NAMALWA (cell line): Measurements from ENCODE around the gene SCAI.
"Not testable (repeated sequence)": the region's sequence is repeated elsewhere in the genome, so short reads cannot be mapped to it uniquely, and the experiment has no call there.

Experiments used
- DNase-seq: peaks from one replicate; pipeline ENCODE4 v3.0.0-alpha.2; 2015; ENCODE audit warnings: low spot score

SCAI gene

DNA sequence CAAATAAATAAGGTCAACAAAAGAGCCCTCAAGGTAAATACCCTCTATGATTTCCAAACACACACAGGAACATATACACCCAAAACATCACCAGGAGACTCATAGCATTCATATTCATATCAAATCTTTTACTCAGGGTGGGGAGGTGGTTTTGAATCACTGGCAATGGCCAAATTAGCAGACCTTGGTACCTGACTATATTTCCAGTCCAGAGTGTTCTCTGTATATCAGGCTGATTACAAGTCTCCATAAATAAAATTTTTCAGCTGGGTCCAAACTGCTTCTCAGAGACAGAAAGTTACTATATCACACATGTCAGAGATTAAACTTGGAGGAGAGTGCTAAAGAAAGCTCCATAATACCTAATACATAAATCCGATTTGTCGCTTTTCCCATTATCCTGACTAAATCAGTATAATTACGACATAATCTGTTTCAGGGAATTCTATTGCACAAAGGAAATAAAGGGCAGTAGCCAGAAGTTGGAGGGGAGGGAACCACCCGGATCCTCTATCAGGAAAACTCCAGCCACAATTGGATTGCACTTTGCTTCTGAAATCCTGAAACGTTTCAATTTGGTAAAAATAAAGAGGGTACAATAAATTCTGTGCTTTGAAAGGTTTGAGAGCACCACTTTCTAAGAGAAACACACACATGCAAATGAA is 195.5 kb downstream of the SCAI start:
- DNase-seq = no peak

DNA sequence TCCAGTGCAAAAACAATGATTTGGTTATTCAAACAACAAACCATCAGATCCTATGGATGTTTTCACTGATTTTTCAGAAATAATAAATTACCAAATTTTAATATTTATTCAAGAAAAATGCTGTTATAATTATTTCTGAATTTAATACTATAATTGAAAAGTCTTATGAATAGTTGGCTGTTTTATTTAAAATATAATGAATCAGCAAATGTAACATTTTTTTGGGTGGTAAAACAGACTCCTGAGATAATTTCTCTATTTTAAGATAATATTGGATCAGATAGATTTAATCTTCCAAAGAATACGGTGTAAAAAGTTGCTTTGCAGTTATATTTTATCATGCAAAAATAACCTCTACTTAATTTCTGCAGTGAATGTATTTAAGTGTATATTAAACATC is 197.2 kb downstream of the SCAI start:
- no peak for DNase-seq

DNA sequence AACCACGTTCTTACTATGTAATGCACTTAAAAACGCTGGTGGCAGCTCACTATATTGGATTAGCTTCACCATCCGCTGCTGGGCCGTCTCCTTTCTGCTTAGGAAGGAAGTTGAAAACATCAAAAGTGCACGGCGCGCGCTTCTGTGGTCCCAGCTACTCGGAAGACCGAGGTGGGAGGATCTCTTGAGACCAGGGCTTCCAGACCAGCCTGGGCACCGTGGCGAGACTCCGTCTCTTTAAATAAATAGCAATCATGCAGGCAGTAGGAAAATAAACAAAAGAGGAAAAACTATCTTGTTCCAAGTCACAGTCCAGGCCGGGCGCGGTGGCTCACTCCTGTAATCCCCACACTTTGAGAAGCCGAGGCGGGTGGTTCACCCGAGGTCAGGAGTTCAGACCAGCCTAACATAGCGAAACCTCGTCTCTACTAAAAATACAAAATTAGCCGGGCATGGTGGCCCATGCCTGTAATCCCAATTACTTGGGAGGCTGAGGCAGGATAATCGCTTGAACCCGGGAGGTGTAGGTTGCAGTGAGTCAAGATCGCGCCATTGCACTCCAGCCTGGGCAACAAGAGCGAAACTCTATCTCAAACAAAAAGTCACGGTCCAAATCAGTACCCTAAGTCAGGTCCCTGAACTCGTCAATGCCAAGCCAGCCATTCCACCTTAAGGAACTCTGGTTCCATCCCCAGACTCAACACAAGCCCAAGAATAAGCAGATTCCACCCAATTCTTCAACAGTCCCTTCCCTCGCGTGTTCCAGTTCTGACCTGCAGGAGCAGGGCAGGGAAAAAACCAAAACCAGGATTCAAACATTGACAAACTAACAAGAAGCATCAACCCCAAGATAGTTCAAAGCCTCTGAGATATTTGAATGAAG is 201.4 kb downstream of the SCAI start:
- peak; percentile 79 for DNase-seq

DNA sequence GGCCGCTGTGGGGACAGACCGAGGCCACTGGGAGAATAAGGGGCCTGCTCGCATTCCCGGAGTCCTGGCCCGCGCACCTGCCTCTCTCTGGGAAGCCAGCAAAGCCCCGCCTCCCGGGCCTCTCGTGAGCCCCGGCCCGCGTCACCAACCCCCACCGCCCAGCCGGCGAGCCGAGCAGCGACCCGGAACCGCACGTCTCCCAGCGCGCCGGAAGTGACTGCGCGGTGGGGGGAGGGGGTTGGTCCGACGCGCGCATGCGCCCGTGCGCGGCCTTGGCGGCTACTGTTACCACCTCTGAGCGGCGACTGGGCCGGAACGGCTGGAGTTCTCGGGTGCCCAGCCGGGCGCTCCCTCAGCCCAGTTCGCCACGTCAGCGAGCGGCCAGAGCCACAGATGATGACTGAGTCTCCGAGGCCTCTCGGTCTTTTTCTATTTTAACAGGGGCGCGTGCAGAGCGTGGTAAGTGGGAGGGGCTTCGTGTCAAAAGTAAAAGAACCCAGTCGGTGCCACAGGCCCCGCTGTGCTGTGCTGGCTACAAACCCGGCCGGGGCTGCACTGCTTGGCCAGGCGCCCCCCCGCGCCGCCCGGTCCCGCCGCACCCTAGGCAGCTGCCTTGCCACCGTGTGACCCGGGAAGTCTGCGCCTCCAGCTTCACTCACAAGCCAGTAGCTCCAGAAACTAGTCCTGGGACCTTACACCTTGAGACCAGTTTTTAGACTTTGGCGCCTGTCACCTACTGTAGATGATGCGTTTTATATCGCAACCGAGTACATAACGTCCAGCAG is 202.2 kb downstream of the SCAI start, which contains the start of gene GOLGA1:
Gene GOLGA1, minus strand, starts transcription at position 190 of the 785 bp plus-strand sequence. CDS start 2,372 bp downstream, outside the sequence.
- peak; percentile 94 for DNase-seq

DNA sequence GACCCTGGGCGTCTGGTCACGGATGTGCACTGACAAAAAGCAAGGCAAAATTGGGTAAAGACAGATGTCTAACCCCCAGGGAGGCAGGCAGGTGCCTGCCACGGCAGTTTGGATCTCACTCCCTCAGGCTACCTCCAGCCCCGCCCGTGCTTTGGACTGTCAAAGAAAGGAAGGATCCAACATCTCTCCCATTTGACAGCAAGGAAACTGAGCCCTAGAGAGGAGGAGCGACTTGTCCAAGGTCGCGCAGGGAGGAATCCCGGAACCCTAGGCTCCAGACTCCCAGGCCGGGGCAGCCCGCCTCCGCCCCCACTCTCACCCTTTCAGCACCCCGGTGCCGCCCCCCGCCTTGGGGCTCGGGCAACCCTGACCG is 202.8 kb downstream of the SCAI start:
- DNase-seq = peak; percentile 91

DNA sequence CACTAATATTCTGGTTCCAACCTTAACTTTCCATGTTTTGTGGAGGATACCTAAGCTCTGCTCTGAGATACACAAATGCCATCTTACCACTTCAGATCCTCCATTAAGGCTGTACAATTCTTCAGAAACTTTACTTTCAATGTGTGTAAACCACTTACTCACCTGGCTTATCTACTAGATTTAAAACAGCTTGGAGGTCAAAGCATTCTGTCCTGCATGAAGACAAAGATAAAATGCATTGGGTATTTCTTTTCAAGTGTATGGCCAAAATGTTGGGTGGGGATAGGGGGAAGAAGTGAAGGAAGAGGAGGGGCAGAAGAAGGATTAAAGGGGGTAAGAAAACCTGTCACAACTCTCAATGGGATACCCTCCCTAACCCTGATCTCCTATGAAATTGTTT is 203.4 kb downstream of the SCAI start:
- no peak for DNase-seq

DNA sequence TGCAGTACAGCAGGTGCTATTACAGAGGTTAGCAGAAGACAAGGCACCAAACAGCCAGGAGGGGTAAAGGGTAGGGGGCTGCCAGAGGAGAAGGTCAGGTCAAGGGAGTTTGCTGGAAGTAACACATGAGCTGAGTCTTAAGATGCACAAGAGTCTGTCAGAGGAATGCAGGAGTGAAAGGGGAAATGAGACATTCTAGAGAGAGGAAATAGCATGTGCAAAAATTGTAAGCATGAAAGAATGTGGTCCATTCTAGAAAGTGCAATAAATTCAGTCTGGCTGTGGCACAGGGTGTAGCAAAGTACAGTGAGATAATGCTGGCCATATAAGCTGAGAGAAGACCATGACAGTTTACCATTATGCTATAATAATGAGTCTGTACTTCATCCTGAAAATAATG is 209.0 kb downstream of the SCAI start:
- peak; percentile 55 for DNase-seq

DNA sequence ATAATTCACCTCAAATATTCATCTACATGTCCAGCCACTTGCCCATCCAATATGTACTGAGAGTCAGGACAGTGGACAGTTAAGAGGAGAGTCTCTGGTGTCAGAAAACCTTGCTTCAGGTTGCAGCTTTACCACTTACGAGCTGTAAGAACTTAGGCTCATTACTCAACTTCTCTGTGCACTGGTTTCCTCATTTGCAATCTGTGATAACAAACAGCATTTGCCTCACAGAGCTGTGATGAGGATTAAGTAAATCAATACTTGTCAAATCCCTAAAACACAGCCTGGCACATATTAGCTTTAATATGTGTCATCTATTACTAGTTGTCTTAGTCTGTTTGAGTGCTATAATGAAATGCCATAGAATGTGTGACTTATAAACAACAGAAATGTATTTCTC is 211.0 kb downstream of the SCAI start:
- no peak for DNase-seq

DNA sequence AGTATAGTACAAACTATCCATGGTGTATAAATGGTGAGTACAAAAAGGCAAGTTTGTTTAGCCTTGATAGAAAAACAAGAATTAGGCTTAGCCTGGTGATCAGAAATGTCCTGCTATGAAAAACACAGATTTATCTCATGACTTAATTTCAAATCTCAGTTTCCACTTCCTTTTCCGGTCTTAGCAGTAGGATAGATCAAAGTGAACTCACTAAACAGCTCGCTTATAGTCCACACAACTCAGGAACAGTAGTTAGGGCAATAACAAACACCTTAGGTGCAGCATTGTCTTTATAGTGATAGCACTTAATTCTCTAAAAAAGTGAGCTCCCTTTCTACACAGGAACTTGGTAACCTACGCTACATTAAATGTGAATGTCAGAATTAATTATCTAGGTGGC is 213.9 kb downstream of the SCAI start:
- DNase-seq = no peak

DNA sequence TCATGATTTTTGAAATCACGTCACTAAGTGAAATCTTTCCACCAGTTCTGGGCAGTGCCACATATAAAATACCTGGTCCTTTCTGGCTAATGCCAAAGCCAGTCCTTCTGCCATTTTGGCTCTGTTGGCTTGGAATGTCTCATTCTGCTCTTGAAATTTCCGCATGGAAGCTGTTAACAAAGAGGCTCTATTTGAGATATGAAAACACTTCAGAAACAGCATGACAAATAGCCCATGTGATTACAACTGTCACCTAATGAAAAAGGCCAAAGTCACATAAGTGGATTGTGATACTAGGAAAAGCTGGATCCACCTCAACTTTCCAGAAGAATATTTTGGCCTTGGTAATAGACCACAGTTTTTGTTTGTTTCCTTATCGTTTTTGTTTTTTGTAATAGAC is 215.2 kb downstream of the SCAI start:
- DNase-seq = no peak

DNA sequence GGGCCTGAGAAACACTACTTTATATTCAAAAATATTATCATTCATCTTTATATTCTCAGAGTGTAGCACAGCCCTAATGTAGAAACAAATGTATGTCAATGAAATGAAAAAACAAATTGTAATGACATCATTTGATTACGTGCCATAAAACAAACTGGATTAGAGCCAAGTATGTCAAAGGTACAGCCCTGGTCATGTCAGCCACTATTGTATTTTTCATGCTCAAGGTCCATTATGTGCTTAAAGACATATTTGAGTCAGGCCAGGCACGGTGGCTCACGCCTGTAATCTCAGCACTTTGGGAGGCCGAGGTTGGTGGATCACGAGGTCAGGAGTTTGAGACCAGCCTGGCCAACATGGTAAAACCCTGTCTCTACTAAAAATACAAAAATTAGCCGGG is 222.9 kb downstream of the SCAI start:
- DNase-seq = not testable (repeated sequence)

DNA sequence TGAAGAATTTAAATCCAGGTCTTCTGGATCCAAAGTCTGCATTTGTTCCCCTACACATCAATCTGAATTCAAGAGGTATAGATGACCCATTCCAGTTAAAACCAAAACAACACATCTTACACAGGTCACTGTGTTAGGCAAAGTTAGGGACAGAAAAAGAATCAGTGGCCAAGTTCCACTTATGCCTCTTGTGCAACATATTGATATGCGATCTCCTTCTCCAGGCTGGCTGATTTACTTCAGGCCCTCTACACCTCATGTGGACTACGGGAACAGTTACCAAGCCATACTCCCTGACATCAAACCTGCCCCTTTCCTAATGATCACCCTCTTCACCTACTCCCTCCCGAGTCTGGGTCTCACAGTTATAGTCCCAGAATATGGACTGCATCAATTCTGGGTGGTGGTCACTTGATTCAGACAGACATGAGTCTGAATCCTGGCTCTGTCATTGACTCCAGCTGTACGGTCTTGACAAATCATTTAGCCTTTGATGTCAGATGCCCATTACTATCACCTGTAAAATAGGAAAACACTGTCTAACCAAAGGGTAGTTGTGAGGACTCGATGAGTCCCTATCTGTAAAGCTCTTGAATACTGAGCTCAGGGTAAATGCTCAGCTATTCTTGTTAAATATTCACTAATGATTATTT is 228.4 kb downstream of the SCAI start:
- DNase-seq = no peak

DNA sequence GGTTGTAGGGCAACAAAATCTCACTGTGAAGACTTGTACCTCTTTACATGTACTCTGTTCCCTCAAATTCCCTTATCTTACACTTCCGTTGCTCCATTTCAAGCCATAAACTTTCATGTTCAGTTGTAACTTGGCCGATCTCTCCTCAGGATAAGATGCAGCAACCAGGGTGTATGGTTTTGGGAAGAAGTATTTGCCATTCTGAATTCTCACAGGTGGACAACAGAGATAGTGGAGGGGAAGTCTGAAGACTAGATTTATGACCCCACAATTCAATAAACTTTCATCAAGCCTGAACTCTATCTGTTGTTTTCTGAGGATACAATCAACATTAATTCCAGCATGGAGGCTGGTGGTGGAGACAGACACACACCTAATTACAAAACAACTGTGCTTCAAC is 229.9 kb downstream of the SCAI start:
- DNase-seq = no peak

DNA sequence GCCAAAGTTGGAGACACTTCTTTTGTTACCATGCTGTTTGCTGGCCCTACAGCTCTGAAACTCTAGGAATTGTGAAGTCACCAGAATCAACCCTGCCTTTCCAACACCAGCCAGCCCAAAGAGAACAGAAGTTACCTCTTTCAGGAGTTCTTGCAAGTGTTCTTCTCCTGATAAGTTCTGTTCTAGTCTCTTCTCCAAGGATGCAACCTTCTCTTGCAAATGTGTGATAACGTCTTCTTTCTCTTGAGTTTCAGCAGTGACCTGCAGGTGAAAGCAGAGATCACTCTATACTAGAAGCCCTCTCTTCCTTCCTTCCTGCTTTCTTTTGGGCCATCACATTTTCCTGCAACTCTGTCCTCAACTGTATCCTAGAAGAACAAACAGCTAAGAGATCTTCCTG is 231.6 kb downstream of the SCAI start:
- no peak for DNase-seq

DNA sequence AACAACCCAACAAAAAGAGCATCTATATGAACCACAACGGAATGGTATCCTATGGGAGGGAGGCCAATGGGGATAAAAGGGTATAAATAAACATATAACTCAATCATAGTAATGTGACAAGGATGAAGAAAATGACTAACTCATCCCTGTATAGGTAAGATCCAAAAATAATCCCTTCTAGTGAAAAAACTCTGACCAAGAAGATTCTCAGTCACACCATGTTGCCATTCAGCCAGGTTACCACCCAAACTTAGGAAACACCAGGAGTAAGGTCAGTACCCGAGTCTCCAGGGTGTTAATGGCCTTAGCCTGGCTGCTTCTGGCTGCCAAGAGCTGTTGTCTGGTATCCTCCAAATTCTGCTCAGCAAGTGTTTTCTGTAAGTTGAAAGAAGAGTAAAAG is 235.2 kb downstream of the SCAI start:
- no peak for DNase-seq

DNA sequence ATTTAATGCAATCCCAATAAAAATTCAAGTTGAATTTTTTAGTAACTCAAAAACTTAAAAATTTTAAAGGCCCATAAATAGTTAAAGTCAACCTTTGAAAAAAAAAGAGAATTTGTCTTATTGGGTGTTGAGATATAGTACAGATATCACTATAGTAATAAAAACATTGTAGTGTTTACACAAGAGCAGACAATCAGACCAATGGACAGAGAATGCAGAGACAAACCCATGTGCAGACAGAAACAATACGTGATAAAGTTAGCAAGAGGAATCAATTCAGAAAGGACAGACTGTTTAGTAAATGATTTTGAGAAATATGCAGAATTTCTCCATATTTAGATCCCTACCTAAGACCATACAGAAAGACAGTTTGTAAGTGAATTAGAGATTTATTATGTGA is 236.4 kb downstream of the SCAI start:
- no peak for DNase-seq

DNA sequence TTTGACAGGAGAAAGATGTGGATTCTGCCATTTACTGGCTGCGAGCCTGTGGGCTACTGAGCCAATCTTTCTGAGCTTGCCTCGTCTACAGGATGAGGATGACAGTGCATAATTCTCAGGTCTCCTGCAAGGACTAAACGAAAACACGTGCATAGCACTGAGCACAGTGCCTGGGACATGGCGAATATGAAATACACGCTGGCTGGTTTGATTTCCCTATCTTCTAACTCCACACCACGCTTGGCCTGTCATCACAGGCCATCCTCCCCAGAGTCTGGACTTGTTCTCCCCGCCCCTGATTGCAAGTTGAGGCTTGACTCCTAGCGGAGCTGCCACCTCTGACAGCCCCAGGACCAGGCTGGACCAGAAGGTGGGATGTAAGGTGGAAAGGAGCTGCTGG is 243.5 kb downstream of the SCAI start:
- DNase-seq = no peak

DNA sequence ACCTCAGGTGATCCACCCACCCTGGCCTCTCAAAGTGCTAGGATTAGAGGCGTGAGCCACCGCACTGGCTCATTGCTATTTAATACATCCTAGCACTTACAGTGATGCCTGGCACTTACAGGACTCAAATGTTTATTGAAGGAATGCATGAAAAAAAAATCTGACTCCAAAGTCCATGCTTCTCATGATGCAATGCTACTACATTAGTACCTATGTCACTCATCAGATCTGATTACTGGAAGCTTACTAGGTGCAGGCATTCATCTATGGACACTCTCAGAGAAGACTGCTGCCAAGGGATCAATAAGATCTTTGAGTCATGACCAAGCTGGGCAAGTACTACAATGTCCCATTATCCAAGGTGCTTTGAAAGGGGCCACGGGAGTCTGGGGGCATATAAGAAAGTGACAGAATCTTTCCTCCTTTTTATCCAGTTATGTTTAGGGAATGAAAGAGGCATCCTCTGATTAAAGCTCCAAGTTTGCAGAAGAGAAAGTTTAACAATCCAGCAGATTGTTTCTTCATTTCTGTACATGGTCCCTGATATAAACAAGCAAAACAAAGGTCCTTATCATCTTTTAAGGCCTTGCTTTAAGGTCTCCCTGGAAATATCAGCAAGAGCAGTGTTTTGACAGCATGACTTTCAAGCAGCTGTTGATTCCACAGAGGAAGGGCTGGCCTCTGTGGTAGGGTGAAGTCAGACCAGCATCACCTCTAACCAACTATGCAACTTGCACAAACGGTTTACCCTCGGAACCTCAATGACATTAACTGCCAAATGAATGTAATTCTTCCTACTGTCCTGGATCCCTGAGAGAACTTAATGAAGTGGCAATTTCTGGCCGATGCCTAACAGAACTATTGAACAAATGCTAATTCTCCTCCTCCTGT is 245.5 kb downstream of the SCAI start:
- no peak for DNase-seq

DNA sequence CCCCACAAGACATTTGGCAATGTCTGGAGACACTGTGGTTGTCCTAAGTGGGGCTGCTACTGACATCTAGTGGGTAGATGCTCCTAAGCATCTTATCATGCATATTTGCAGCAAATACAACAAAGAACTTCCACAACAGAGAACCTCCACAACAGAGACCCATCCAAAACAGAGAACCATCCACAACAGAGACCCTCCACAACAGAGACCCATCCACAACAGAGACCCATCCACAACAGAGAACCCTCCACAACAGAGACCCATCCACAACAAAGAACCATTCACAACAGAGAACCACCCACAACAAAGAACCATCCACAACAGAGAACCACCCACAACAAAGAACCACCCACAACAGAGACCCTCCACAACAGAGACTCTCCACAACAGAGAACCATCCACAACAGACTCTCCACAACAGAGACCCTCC is 248.6 kb downstream of the SCAI start:
- DNase-seq = peak; percentile 90

DNA sequence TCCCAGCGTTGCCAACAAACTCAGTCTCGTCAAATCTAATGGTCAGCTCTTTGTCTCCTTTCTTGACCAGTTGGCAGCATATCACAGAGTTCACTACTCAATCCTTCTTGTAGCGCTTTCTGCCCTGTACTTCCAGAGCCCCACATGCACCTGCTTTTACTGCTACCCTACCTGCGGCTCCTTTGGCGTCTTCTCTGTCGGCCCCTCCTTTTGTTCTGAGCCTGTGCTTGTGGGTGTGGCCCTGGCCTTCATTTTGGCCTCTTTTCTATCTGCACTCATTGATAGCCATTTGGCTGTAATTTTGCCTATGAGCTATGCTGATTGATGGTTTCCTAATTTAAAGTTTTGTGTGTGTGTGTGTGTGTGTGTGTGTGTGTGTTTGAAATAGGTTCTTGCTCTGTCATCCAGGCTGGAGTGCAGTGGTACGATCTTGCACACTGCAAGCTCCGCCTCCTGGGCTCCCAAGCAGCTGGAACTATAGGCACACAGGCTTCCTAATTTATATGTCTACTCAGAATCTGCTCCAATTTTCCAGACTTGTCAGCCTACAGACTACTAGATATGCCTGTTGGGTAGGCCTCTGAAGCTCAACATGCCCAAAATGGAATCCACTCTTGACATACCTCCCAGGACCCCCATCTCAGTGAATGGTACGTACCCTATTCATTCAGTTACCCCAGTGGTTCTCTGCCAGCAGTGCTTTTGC is 249.1 kb downstream of the SCAI start:
- DNase-seq = no peak
